Vagina (tissue), 2 donors: Measurements from ENCODE around the gene ANKLE1.

Experiments used
- CTCF ChIP-seq, 3 experiments: fragments of 450-650 bp in 2 of 3; fragments of 200-600 bp in 1 of 3; sonication (generic) in 1 of 3; IDR thresholded peaks; one replicate each; pipeline ENCODE4 v1.5.1; 2017 to 2019; ENCODE audit warnings: antibody characterized with exemption in 3 of 3, mild to moderate bottlenecking in 2 of 3, moderate library complexity in 2 of 3
- POLR2A ChIP-seq, 2 donors: fragments of 450-650 bp; IDR thresholded peaks; one replicate each; pipeline ENCODE4 v1.6.1; 2017; ENCODE audit warnings: antibody characterized with exemption in 2 of 2, mild to moderate bottlenecking in 2 of 2, moderate library complexity in 2 of 2

GRCh38 chr19:17266975-17267788 lies 14.5 kb upstream of the ANKLE1 start, which contains the start of gene BABAM1:
- TF ChIP-seq POLR2A (IDR thresholded peaks at IDR 0.05) (no peak), CTCF (IDR thresholded peaks at IDR 0.05) (no peak)
